Measurements from ENCODE around the gene ZNF236.

DNA sequence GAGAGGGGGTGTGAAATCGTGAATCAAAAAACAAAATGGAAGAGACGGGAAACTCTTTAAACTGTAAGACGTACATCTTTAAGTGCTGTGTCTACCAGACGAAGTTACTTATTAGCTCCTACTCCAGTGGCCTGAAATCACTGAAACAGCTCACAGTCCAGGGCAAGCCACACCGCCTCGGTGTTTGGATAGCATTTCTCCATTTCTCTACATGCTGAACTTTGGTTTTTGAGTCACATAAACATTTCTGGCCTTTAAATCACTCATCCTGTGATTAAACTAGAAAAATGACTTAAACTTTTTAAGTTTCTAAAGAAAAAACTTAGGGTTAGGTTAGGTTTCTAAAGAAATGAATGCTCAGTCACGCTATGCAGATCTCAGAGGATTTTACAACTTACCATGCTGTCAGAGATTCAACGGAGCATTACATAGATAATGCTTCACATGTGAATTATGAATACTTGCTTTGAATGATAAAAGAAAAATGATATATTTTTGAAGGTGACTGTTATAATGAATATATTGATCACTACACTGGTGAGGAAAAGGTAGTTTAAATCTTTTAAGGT, 171.8 kb downstream of the ZNF236 start:
- TF ChIP-seq, protein P1, sequence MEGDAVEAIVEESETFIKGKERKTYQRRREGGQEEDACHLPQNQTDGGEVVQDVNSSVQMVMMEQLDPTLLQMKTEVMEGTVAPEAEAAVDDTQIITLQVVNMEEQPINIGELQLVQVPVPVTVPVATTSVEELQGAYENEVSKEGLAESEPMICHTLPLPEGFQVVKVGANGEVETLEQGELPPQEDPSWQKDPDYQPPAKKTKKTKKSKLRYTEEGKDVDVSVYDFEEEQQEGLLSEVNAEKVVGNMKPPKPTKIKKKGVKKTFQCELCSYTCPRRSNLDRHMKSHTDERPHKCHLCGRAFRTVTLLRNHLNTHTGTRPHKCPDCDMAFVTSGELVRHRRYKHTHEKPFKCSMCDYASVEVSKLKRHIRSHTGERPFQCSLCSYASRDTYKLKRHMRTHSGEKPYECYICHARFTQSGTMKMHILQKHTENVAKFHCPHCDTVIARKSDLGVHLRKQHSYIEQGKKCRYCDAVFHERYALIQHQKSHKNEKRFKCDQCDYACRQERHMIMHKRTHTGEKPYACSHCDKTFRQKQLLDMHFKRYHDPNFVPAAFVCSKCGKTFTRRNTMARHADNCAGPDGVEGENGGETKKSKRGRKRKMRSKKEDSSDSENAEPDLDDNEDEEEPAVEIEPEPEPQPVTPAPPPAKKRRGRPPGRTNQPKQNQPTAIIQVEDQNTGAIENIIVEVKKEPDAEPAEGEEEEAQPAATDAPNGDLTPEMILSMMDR (IDR thresholded peaks at IDR 0.05; ENCODE audit: low read length), result no peak
- no peak for TF ChIP-seq EZH2 (IDR thresholded peaks at IDR 0.05; ENCODE audit: borderline replicate concordance, low read length)
